Measurements from ENCODE around the gene MOV10L1.

MOV10L1 gene

DNA sequence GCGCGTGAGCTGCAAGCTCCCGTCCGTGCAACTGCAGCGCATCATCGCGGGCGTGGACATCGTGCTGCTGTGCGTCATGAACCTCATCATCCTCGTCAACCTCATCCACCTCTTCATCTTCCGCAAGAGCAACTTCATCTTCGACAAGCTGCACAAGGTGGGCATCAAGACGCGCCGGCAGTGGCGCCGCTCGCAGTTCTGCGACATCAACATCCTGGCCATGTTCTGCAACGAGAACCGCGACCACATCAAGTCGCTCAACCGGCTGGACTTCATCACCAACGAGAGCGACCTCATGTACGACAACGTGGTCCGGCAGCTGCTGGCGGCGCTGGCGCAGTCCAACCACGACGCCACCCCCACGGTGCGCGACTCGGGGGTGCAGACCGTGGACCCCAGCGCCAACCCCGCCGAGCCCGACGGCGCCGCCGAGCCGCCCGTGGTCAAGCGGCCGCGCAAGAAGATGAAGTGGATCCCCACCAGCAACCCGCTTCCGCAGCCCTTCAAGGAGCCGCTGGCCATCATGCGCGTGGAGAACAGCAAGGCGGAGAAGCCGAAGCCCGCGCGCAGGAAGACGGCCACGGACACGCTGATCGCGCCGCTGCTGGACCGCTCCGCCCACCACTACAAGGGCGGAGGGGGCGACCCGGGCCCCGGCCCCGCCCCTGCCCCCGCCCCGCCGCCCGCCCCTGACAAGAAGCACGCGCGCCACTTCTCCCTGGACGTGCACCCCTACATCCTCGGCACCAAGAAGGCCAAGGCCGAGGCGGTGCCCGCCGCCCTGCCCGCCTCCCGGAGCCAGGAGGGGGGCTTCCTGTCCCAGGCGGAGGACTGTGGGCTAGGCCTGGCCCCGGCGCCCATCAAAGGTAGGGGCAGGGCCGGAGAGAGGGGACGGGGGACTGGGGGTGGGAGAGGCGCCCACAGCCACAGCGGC, 88.0 kb downstream of the MOV10L1 start:
- DNase-seq (ENCODE audit: low spot score) = no peak

DNA sequence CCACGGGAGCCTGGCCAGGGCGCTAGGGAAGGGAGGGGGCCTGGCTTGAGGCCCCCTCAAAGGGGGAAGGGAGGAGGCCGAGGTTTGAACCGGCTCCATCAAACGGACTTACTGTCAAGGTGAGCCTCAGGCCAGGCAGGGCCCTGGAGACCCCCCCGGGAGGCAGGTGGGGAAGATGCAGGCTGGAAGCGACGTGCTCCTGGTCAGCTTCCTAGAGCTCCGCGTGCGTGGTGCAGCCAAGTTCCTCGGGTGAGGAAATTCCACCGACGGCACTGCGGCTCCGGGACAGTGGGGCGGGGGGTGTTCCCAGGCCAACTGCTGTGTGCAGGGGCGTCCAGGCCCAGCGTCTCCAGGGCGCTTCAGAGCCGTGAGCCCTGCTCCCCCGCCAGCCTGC, 88.7 kb downstream of the MOV10L1 start:
- no peak for DNase-seq (ENCODE audit: low spot score)

DNA sequence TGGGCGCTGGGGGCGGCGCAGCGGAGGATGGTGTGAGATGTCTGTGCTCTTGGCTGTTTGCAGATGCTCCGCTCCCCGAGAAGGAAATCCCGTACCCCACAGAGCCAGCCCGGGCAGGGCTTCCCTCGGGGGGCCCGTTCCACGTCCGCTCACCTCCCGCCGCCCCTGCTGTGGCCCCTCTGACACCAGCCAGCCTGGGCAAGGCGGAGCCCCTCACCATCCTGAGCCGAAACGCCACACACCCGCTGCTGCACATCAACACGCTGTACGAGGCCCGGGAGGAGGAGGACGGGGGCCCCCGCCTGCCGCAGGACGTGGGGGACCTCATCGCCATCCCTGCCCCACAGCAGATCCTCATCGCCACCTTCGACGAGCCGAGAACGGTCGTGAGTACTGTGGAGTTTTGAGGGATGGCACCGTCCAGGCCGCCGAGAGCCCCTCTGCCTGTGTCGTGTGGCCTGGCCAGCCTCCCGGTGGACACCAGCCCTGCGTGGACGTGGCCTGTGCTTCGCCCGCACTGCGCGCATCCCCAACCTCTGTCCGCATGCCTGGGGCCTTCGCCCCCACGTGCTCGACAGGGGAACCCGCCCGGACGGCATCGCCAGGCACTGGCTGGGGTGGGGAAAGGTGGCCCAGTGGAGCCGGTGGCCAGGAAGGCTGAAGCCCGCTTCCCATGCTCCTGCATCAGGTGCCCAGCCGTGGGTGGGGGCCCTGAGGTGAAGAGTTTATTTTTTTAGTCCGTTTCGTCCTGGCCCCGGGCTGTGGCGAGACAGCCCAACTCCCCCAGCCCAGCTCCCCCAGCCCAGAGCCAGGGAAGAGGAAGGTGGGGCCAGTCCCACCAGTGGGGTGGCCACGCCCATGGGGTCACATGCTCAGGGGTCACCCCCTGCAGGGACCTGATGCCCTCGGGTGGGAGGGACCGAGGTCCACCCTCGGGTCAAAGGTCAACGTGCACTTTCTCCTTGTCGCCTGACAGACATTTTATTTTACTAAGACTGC, 89.4 kb downstream of the MOV10L1 start:
- no peak for DNase-seq (ENCODE audit: low spot score)

DNA sequence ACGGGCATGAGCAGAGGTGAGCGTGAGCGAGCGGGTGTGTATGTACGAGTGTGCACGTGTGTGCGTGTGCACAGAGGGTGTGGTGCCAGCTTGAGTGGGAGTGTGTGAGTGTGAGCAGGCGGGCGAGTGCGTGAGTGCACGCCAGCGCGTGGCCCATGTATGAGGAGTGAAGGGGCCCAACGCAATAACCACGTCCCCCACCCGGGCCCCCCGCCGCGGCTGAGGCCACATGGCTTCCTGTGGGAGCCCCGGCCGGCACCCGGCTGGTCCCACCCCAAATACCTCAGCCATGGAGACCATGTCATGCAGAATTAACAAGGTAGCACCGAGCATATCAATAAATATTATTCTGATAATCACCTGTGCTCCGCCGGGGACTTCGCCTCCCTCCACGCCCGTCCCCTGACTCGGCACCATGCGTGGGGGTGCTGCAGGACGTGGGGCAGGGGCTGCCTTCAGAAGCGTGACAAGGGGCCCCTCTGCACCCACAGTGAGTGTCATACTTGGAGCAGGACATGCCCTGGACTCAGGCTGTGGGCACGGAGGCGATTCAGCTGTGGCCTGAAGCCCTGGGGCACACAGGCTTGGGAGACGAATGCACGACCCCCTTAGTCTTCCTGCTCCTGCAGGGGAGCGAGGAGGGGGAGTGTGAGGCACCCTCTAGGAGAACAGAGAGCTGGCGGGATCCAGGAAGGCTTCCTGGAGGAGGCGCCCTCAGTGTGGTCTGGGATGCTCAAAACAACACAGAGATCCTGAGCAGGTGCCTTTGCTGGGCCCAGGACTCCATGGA, 90.3 kb downstream of the MOV10L1 start:
- DNase-seq (ENCODE audit: low spot score) = no peak

DNA sequence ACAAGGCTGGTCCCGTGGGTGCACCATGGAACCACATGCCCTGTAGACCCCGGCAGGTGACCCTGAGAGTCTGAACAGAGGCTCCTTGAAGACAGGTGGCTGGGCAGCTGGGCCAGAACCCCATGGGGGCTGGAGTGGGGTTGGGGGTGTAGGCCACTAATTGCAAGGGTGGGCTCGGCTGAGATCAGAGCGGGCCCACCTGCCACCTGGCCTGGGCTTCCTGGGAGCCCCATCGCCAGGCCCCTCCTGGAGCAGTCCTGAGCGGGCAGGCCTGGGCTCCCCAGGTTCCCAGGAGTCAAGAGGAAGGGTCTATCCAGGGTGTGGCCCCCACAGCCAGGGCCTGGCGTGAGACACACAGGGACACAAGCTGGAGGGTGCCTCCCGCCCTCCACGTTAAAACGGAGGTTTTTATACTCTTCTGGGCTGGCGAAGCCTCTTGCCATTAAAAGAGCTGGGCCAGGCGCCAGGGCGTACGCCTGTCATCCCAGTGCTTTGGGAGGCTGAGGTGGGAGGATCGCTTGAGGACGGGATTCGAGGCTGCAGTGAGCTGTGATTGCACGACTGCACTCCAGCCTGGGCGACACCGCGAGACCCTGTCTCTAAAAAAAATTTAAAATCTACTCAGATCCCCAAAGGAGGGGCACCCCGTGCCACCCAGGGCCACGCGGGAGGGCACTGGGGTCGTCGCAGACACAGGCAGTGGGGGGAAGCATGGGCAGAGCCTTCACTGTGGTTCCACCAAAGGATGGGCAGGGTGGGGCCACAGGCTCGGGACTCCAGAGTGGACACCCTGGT, 91.1 kb downstream of the MOV10L1 start:
- DNase-seq (ENCODE audit: low spot score) = no peak

DNA sequence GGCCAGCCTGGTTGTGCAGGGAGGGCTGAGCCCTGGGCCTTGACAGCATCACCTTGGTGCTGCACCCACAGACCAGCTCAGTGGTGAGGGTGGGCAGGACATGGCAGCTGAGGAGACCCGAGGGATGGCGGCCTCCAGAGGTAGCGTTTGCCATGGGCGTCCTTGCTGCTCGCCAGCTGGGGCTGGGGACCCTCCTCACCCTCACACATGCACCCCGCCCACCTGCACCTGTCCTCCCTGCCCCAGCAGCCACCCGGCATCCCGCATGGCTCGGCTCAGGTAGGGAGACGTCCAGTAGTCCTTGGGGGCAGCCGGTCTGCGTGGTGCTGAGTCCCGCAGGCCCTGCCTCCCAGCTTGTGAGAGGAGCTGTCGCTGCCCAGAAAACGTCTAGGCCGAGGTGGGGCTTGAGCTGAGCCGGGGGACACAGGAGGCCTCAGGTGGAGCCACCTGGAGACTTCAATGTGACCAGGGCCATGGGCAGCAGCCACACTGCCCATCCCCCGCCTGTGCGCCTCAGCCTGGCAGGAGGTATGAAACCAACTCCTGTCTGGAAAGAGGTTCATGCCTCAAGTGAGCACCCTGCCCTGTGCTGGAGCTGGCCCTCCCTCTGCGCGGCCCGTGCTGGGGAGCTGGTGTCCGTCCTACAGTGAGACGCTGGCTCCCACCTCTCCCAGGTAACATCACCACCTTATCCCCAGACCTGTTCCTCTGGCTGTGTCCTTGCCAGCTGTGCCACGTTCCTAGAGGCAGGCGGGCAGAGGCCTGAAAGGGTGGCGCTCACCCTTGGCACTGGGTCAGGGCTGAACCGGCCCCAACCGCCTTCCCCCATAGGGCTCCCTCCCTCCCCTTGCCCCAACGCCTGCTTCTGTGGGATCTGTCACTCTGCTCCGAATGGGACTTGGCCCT, 92.6 kb downstream of the MOV10L1 start:
- no peak for DNase-seq (ENCODE audit: low spot score)

DNA sequence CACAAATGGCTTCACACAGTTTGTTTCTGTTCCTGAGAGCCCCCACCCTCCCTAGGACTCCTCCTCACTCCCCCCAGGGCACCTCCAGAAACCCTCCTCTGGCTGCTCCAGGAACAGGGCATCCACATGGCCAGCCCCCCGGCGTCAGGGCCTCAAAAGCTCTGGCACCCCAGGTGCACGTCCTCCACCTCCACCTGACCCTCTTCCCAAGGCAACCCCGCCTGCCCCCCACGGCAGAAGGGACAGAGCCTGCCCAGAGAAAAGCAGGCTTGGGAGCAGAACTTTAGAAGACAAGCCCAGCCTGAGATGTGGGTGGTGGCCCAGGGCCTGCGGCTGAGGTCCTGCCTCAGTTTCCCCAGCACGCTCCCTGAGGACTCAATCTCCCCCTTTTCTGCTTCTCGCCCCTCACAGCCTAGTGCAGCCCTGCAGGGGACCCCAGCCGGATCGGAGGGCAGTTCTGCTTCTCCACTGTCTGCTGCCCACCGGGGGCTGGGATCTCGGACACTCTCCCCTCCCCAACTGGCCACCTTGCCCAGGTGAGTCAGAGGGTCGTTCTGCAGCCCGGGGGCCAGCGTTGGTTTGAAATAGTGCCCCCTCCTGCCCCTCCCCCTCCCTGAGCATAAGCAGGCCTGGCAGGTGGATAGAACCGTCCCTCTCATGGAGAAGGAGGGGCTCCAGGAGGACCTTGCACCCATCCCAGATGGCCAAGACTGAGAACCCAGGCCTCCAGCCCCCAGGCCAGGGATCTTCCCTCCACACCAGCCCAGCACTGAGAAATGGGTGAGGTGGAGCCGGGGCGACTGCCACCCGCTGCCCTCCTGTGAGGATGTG, 93.5 kb downstream of the MOV10L1 start:
- DNase-seq (ENCODE audit: low spot score) = no peak

DNA sequence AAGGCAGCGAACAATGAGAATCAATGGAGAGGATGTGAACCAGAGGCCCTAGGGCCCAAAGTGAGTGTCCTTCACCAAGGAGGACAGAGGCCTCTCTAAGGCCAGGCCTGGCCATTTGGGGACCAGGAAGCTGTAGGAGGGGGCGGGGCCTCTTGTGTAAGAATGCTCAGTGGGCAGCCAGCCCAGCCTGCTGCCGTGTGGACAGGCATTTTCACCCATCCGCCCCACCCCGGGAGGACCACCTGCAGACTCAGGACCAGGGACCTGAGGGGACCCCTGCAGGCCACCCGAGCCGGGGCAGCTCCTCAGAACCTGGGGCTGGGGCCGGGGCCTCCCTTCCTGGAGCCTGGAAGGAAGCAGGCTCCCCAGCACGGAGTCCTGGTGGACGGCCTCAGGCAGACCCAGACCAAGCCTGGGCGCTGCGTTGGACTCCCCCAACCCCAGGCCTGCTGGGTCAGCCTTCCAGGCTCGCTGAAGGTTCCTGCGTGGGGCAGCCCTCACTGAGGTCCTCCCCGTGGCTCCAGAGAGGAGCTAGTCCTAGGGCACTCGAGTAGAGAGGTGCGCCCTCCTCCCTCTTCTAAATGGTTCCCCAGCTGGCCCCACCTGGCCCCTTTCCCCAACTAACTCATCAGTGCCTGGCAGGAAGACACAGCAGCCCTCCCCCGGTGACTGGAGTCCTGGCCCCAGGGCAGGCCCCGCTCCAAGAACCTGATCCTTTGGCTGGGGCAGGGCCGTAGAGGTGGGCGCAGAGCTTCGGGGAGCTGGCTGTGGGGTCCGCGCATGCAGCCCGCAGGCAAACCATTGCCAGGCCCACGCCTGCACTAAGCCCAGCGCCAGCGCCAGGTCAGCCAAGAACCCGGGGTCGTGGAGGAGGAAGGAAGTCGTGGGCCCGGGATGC, 94.4 kb downstream of the MOV10L1 start:
- DNase-seq (ENCODE audit: low spot score) = no peak

DNA sequence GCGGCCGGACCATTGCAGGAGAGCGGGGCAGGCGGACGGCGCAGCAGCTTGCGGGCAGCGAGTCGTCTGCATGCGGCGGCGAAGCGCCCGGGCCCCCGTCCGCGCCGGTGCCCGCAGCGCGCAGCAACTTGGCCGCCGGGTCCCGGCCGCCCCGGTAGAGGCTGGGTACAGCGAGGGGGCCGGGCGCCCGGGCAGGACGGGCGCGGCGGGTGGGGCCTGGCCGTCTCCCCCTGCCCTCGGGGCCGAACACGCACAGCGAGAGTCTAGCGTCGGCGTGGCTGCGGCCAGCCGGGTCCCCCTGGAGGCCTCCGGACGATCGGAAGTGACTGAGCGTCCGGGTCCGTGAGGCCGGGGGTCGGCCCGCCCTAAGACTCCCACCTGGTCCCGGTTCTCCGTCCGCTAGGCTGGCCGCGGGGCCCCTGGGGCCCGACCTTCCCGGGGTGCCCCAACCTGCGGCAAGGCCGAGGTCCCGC, 95.1 kb downstream of the MOV10L1 start:
- no peak for DNase-seq (ENCODE audit: low spot score)

DNA sequence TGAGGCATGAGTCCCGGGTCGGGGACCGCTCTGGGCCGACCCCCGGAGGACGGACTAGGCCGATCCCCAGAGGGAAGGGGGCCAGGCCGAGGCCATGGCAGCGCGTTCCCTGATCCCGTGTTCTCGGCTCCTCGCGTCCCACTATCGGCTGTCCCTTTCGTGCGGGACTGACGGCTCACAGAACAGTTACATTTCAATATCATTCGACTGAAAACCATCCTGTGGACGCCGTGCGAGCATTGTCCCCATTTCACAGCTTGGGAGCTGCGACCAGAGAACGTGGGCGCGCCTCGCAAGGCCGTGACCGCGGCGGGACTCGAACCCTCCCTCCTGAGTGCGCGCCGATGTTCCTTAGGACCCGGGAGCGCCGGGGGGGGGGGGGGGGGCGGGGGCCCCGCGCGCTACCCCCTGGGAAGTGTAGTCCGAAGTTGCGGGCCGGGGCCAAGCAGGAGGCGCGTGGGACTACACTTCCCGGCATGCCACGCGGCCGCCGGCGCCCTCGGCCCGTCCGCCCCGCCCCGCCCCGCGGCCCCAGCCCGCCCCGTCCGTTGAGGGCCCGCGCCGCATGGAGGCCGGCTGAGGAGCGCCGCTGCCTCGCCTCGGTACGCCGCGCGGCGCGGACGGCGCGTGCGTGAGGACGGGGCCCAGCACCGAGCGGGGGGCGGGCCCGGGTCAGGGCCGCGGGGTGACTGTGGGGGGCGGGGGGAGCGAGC, 95.7 kb downstream of the MOV10L1 start, which contains the start of gene TRABD:
TRABD (plus strand) TSS at position 539 of the 713 bp plus-strand sequence. CDS start 7,148 bp downstream, outside the sequence.
- peak; percentile 90 for DNase-seq (ENCODE audit: low spot score)

DNA sequence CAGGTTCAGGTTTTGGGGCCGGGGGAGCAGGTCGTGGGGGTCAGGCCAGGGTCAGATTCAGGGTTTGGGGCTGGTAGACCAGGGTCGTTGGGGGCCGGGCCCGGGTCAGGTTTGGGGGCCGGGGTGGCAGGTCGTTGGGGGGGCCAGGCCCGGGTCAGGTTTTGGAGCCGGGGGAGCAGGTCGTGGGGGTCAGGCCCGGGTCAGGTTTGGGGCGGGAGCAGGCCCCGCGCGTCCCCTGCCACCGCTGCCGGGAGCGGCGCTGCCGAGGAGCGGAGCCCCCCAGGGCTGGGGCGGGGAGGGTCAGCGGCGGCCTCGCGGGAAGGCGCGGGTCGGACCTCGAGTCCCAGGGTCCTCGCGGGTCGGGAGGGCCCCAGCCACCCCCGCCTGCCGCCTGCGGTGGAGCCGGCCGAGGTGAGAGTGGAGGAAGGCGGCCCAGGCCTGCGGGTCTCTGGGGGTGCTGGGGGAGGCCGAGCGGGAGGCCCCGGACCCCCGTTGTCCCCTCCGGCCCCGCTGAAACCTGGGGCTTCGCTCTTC, 96.4 kb downstream of the MOV10L1 start:
- DNase-seq (ENCODE audit: low spot score) = no peak

DNA sequence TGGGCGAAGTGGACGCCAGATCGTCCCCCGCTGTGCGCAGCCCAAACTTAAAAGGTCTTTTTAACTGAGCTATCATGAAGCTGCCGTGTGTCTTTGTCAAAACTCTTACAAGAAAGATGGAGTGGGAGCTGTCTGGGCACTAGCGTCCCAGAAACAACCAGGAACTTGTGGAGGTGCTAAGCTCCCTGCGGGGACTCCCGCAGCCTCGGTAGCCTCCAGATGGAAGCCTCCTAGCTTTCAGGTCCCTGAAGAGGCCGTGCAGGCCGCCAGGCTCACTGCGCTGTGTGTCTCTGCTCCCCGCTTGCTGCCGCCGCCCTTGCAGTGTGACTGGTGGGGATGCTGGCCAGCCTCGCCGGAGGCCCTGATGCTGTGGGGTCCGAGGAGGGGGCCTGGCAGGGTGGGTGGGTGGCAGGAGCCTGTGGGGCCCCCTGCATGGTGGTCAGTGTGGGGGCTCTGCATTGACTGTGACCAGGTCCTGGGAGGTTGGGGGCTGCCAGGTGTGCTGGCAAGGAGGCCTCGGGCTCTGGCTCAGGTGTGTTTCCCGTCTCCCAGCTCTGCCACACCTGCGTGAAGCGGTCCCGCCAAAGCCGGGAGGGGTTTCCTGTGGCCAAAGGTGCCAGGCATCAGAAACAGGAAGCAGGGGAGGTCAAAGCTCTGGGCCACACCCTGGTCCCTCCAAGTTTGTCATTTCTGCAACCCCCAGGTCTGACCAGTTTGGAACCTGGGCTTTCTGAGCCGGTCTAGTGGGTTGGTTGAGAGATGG, 97.1 kb downstream of the MOV10L1 start:
- no peak for DNase-seq (ENCODE audit: low spot score)

DNA sequence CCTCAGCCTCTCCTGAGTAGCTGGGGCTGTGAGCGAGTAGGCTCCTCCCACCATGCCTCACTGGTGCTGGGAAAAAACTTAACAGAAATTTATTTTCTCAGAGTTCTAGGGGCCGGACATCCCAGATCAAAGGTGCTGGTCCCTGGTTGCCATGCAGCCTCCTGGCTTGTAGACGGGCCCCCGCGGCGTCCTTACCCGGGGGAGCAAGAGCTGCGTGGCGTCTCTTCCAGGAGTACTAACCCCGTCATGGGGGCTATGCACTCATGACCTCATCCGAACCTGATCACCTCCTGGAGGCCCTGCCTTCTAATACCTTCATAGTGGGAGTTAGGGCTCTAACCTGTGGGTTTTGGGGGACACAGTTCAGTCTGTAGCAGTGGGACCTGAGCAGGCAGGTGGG, 98.5 kb downstream of the MOV10L1 start:
- no peak for DNase-seq (ENCODE audit: low spot score)

DNA sequence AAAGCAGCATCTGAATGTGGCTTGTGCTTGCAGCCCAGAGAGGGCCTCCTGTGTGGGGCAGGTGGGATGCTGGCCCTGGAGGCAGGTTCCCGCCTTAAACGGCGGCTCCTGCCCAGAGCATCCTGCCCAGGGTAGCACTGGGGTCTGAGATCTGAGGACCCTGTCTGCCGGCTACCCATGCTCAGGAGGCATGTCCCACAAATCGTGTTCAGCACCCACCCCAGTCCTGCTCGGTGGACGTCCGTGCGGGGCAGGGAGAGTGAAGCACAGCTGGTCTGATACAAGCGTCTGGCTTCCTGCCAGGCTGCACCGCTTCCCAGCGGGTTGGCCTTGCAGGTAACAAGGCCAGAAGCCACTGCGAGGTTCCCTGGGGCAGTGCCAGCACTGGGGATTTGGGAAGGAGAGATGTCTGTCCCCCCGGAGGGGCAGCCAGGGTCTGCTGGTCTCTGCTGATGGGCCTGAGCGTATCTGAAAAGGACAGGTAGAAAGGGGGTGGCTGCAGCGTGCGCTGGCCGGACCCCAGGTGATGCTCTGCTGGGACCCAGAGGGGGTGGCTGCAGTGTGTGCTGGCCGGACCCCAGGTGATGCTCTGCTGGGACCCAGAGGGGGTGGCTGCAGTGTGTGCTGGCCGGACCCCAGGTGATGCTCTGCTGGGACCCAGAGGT, 99.5 kb downstream of the MOV10L1 start:
- no peak for DNase-seq (ENCODE audit: low spot score)

DNA sequence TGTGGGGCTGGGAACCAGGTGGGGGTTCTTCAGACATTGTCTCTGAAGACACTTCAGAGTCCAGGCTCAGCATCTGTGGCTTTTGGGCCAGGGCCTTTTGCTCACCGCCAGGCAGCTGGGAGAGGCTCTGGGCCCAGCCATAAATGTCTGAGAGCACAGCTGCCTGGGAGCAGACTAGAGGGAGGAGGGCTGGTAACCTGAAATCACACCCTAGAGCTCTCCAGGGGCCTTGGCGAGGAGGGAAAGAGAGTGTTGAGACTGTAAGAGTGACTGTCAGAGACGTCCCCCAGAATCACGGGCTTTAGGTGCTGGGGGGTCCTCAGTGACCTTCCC, 100.0 kb downstream of the MOV10L1 start:
- DNase-seq (ENCODE audit: low spot score) = no peak

Measured in COLO829 (cell line).